Activated CD4-positive, alpha-beta T cell treated with anti-CD3 and anti-CD28 coated beads, Interleukin-2, amount 50 U/mL, for 1 hour (primary cell): ENCODE measurements around the gene SLC24A3.
"Not testable (repeated sequence)": the region's sequence is repeated elsewhere in the genome, so short reads cannot be mapped to it uniquely, and the experiment has no call there.

ENCODE experiments used
- DNase-seq: peaks from one replicate; pipeline ENCODE4 v3.0.0-alpha.2; 2020

Gene SLC24A3

GRCh38 chr20:19609642-19610223 lies 397.3 kb downstream of the SLC24A3 start:
- no peak for DNase-seq

DNA sequence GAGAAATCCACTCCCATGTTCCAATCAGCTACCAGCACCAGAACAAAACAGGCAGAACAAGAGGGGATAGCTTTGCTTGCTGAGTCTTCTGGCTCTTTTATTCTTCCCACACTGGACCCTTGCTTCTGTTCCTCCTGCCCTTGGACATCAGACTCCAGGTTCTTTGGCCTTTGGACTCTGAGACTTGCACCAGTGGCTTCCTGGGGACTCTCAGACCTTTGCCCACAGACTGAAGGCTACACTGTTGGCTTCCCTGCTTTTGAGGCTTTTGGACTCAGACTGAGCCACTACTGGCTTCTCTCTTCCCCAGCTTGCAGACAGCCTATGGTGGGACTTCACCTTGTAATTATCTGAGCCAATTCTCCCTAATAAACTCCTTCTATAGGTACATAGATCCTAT lies 403.2 kb downstream of the SLC24A3 start:
- no peak for DNase-seq

- no peak for DNase-seq
Measured at GRCh38 chr20:19616081-19616480, 403.6 kb downstream of the SLC24A3 start.

DNA sequence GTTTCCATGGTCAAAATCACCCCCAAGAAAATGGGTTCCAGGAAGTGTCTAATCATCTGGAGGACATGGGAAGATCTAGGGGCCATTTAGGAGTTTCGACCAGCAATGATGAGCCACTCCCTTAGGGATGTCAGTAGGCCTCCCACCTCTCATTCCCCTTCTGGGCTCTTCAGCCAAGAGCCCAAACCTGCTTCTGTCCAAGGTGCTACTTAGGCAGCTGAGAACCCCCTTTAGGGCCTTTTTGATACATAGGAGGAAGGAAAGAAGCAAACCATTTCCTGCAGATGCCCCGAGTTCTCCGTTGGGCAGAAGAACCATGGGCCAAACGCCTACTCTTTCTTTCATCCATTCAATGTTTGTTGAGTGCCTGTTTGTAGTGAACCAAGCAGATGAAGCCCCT lies 404.2 kb downstream of the SLC24A3 start:
- no peak for DNase-seq

DNA sequence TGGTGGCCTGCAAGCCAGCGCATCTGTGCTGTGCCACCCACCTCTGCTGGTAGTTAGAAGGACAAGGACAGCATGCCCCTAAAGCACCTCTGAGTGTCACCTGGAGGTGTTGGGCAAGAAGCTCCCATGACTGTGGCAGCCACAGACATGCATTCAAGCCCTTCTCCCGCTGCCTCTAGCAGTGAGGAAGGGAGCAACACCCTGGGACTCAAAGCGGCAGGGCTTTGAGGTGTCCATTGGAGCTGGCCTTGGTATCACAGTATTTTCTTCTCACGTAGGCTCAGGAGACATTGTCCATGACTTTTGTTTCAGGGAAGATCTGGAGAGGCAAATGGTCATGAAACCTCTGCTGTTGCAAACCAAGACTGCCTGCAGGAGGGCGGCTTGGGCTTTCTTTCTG lies 404.8 kb downstream of the SLC24A3 start:
- DNase-seq, result no peak

- no peak for DNase-seq
Measured at GRCh38 chr20:19618711-19619110, 406.3 kb downstream of the SLC24A3 start.

GRCh38 chr20:19619904-19620430 lies 407.5 kb downstream of the SLC24A3 start:
- no peak for DNase-seq

GRCh38 chr20:19620446-19620845 lies 408.0 kb downstream of the SLC24A3 start:
- no peak for DNase-seq

DNA sequence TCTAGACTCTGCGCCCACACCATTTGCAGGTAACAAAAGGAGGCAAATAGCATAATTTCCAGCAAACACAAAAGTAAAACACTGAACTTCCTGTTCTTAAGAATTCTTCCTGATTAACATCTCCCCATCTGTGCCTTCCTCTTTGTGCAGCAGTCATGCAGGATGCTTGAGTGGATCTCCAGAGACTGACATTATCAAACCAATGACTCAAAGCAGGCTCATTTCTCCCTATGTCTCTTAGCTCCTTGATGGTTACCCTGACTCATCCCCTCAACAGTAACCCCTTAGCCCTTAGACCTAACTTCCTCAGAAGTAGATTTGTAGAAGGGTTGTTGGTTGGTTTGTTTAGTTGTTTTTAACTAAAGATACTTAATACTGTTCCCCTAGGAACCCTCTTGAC lies 408.6 kb downstream of the SLC24A3 start:
- DNase-seq, result no peak

DNA sequence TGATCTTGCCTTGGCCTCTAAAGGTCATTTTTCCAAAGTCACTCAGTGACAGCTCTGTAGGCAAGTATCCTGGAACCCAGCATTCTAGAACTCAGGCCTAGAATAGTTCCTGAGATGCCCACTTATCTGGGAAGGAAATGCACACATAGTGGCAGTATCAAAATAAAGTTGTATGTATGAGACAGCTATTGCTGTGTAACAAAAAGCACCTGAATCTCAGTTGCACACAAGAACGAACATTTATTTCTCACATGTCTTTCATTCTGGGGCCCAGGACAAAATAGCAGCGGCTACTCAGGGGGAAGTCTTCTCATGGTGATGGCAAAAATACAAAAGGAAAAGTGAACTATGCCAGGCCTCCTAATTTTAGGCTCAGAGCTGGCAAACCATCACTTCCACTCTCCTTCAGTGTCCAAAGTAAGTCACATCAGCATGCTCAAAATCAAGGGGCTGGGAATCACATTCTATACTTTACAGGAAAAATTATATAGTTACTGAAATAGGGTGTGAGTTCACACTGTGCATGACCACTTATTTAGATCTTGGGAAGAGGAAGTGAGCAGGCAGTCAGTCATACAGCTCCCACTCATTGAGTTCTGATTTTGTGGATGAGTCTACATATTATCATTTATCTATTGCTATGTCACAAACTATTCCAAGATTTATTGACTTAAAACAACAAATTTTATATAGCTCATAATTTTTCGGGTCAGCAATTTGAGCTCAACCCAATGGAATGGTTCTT lies 412.0 kb downstream of the SLC24A3 start:
- no peak for DNase-seq

DNA sequence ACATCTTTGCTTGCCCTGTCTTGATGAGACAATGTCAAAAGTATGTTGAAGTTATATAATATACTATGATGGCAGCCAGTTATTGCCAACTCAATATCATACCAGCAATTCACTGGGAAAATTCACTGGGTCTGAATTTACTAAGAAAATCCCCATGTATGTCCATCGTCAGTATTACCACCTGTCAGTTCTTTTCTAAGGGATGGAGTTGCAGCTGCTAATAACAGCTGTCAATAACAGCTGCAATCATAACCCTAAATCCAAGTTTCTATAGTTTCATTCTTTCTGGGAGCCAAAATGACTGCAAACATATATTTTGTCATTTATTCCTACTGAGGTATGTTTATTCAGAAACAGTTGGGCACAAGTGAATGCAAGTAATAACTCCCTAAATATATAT lies 413.0 kb downstream of the SLC24A3 start:
- no peak for DNase-seq

- DNase-seq, result no peak
Measured at GRCh38 chr20:19626896-19627295, 414.5 kb downstream of the SLC24A3 start.

DNA sequence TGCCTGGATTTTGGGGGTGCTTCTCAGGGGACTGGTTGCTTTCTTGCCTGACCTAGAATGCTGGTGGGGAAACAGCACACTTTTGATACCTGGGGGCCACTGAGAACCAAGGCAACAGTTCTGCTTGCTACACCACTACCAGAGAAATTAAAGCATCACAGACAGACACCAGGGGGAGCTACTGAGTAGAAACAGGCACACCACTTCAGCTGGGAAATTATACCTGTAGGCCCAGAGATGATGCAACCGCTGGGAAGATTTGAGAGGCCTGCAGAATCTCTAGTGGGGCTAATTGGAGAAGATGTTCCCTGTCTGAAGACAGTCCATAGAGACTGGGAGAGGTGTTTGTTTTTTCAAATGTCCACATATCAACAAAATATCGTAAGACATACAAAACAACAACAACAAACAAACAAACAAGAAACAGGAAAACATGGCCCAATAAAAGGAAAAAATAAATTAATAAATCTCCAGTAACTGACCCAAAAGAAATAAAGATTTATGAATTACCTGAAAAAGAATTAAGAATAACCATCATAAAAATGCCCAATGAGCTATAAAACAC lies 416.2 kb downstream of the SLC24A3 start:
- DNase-seq, result peak; percentile 4

GRCh38 chr20:19631410-19631809 lies 419.0 kb downstream of the SLC24A3 start:
- DNase-seq, result no peak

- DNase-seq, result no peak
Measured at GRCh38 chr20:19633985-19634384, 421.5 kb downstream of the SLC24A3 start.

GRCh38 chr20:19639471-19640045 lies 427.1 kb downstream of the SLC24A3 start:
- not testable (repeated sequence) for DNase-seq

DNA sequence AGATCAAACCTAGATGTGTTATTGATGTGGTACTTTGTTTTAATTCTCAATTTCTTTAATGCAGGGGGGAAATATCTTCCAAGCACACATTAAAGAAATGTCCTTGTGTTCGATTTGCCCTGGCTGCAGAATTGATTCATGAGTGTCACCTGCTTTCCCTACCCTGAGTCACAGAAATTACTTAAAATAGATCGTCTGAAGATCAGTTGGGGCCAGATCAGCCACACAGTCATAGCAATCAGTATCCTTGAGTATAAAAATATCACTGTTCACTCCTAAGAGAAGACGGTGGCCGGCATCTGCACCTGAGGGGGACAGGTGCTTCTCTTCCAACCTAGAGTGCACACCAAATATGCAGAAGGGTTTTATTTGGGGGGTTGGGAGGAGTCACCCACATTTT lies 430.4 kb downstream of the SLC24A3 start:
- DNase-seq, result no peak

GRCh38 chr20:19644085-19644484 lies 431.6 kb downstream of the SLC24A3 start:
- DNase-seq, result no peak

DNA sequence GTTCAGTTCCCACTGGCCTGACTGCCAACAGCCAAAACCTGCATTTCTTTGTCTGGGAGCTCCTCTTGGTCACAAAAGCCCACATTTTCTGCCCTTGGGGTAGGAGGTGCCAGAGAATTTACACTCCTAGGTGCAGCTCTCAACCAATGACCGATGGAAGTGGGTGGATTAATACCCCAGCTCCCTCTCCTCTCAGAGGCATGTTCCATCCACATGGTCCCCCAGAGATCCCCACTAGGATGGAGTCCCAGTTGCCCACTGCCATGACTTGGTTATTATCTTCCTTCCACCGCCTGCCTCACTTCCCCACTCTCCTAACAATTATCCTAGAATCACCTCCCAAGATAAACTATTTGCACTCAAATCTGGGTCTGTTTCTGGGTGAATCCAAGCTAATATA lies 434.5 kb downstream of the SLC24A3 start:
- DNase-seq, result no peak

- DNase-seq, result no peak
Measured at GRCh38 chr20:19648024-19648423, 435.6 kb downstream of the SLC24A3 start.

- no peak for DNase-seq
Measured at GRCh38 chr20:19649041-19649440, 436.6 kb downstream of the SLC24A3 start.

GRCh38 chr20:19652591-19653026 lies 440.2 kb downstream of the SLC24A3 start:
- no peak for DNase-seq

DNA sequence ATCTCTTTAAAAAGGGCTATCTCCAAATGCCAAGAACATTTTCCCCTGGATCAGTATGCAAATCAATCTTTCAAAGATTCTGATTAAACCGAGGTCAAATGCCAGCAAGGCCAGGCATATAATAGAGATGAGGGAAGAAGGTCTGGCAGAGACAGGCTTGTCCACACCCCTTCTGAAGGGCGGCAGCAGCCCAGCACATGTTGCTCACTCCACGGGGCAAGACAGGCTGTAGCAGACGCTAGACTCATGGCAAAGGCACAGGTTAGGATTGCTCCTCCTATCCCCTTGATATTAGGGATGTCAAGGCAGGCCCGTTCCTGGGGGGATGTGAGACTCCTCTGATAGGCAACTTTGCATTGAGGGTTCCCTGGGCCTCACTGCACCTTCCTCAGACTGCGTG lies 440.9 kb downstream of the SLC24A3 start:
- no peak for DNase-seq

DNA sequence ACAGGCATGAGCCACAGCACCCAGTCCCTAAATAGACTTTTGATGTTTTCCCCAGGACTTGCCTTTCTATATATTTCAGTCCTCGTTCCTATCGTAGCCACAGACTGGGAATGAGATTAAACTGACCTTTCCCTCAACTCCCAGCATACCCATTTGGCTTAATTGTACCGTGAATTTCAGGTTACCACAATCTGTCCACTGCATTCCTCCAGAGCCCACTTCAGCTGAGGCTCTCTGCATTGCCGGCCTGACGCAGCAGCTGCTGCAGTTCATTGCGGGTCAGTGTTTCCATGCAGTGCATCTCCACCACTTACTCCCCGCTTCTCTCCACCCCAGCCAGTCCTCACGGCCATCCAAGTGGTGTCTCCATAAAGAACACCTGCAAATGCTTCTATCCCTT lies 442.5 kb downstream of the SLC24A3 start:
- DNase-seq, result no peak
